Osteoblast (primary cell): ENCODE results near the gene MTMR6. TPM values are rescaled to one million over a fixed set of nuclear protein-coding genes. Genes with fewer than 3 reads are reported as not detected.

Experiments
- DNase-seq: peaks from one replicate; pipeline ENCODE4 v3.0.0; 2011; ENCODE audit warnings: low spot score, mixed read lengths; ENCODE audit not compliant: insufficient read length; ENCODE audit errors: missing footprints
- H2AFZ ChIP-seq: 2 replicates; pipeline ENCODE4 v1.6.0; 2011; ENCODE audit warnings: mild to moderate bottlenecking, low read length
- H3K27ac ChIP-seq: 2 replicates; pipeline ENCODE4 v1.5.1; 2011; ENCODE audit warnings: mild to moderate bottlenecking, low read depth, low read length, moderate library complexity
- H3K27me3 ChIP-seq: 2 replicates; pipeline ENCODE4 v1.6.0; 2012; ENCODE audit warnings: mild to moderate bottlenecking, control low read depth, inconsistent platforms, low read length, moderate library complexity; ENCODE audit not compliant: insufficient read depth
- H3K36me3 ChIP-seq: 2 replicates; pipeline ENCODE4 v1.5.1; 2011; ENCODE audit warnings: mild to moderate bottlenecking, low read length, control low read depth, moderate library complexity; ENCODE audit not compliant: insufficient read depth
- H3K4me1 ChIP-seq: 2 replicates; pipeline ENCODE4 v1.5.1; 2011; ENCODE audit warnings: mild to moderate bottlenecking, low read length, control low read depth, moderate library complexity; ENCODE audit not compliant: insufficient read depth
- H3K4me2 ChIP-seq: 2 replicates; pipeline ENCODE4 v1.6.0; 2011; ENCODE audit warnings: mild to moderate bottlenecking, low read length; ENCODE audit not compliant: insufficient read depth
- H3K4me3 ChIP-seq: fragments of 200-600 bp; sonication (generic); 3 replicates; pipeline ENCODE4 v1.5.1; 2012; ENCODE audit warnings: mild to moderate bottlenecking, low read length, inconsistent platforms; ENCODE audit not compliant: insufficient read depth
- H3K79me2 ChIP-seq: 2 replicates; pipeline ENCODE4 v1.6.0; 2012; ENCODE audit warnings: mild to moderate bottlenecking, low read length, control low read depth, inconsistent platforms; ENCODE audit not compliant: insufficient read depth
- H3K9me3 ChIP-seq: 2 replicates; pipeline ENCODE4 v1.5.1; 2011; ENCODE audit warnings: low read depth, low read length, control low read depth
- H4K20me1 ChIP-seq: 2 replicates; pipeline ENCODE4 v1.6.0; 2012; ENCODE audit warnings: mild to moderate bottlenecking, low read length, control low read depth; ENCODE audit not compliant: insufficient read depth
- CTCF ChIP-seq: IDR thresholded peaks from 2 replicates; pipeline ENCODE4 v1.5.1; 2011; ENCODE audit warnings: mild to moderate bottlenecking, low read depth, low read length, moderate library complexity; ENCODE audit errors: extremely low read depth
- total RNA-seq: library from RNA; depleted of rRNA; stranded (reverse); fragments of >200 nt; gene quantifications from 2 replicates; pipeline ENCODE4 v1.2.3, GENCODE V29; 2012

MTMR6 gene
- total RNA-seq, 1 donor: 25.3 TPM

GRCh38 chr13:25253702-25254101 lies 33.6 kb downstream of the MTMR6 start:
- TF ChIP-seq CTCF: no peak
- Histone ChIP-seq H3K27ac (peak overlapping the region; percentile 35), H2AFZ (no peak overlapping the region), H4K20me1 (no peaks in the 10 kb centered on the region), H3K36me3 (peaks cover 35% of the 10 kb centered on the region), H3K9me3 (no peaks in the 10 kb centered on the region), H3K79me2 (no peaks in the 10 kb centered on the region), H3K4me2 (no peak overlapping the region), H3K4me1 (peaks cover 6% of the 10 kb centered on the region), H3K4me3 (no peak overlapping the region), H3K27me3 (no peaks in the 10 kb centered on the region)
- no peak for DNase-seq

GRCh38 chr13:25252752-25253151 lies 34.5 kb downstream of the MTMR6 start:
- no peak overlapping the region for H3K4me3 ChIP-seq
- H3K9me3 ChIP-seq: no peaks in the 10 kb centered on the region
- no peaks in the 10 kb centered on the region for H3K27me3 ChIP-seq
- H3K79me2 ChIP-seq: no peaks in the 10 kb centered on the region
- peaks cover 6% of the 10 kb centered on the region for H3K4me1 ChIP-seq
- H3K27ac ChIP-seq: no peak overlapping the region
- H3K36me3 ChIP-seq: peaks cover 26% of the 10 kb centered on the region
- H2AFZ ChIP-seq: no peak overlapping the region
- no peaks in the 10 kb centered on the region for H4K20me1 ChIP-seq
- no peak overlapping the region for H3K4me2 ChIP-seq
- no peak for DNase-seq
- TF ChIP-seq CTCF: no peak

- Histone ChIP-seq H3K27ac (no peak overlapping the region), H4K20me1 (no peaks in the 10 kb centered on the region), H3K36me3 (peaks cover 22% of the 10 kb centered on the region), H3K27me3 (no peaks in the 10 kb centered on the region), H3K4me2 (no peak overlapping the region), H2AFZ (no peak overlapping the region), H3K4me1 (peaks cover 6% of the 10 kb centered on the region), H3K9me3 (no peaks in the 10 kb centered on the region), H3K4me3 (no peak overlapping the region), H3K79me2 (no peaks in the 10 kb centered on the region)
- no peak for DNase-seq
- no peak for TF ChIP-seq CTCF
Observed at GRCh38 chr13:25252225-25252624, 35.1 kb downstream of the MTMR6 start.

DNA sequence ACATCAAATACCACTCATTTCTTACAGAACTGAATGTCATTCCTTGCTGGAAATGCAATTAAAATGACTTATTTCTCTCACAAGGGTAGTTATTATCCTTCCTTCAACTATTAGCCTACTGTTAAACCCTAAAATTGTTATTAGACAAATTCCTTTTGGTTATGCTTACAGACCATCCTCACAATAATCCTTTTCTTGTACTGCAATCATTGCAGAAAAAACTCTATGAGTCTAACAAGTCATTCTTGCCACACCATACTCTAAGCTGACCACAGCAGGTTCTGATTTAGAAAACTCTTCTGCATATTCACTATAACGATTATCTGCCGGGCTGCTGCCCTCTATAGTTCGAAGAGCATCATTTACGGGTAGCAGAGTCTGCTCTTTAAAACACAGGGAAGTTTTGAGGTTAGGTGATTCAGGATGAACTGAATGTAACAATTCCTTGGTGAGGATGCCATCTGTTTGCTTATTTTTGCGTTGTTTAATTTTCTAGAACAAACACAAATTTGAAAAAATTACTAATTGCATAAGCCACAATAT lies 38.2 kb downstream of the MTMR6 start:
- Histone ChIP-seq H3K4me2 (no peak overlapping the region), H3K4me3 (no peak overlapping the region), H4K20me1 (no peaks in the 10 kb centered on the region), H3K9me3 (no peaks in the 10 kb centered on the region), H3K27ac (no peak overlapping the region), H3K4me1 (peaks cover 6% of the 10 kb centered on the region), H2AFZ (no peak overlapping the region), H3K36me3 (peaks cover 14% of the 10 kb centered on the region), H3K27me3 (no peaks in the 10 kb centered on the region), H3K79me2 (no peaks in the 10 kb centered on the region)
- peak; percentile 54 for TF ChIP-seq CTCF
- no peak for DNase-seq
